Measurements from ENCODE around the gene EFHD2.
A peak's percentile ranks its signal among the peaks of the same experiment; 100 is the strongest.
"Not testable (repeated sequence)": the region's sequence is repeated elsewhere in the genome, so short reads cannot be mapped to it uniquely, and the experiment has no call there.

EFHD2 gene

DNA sequence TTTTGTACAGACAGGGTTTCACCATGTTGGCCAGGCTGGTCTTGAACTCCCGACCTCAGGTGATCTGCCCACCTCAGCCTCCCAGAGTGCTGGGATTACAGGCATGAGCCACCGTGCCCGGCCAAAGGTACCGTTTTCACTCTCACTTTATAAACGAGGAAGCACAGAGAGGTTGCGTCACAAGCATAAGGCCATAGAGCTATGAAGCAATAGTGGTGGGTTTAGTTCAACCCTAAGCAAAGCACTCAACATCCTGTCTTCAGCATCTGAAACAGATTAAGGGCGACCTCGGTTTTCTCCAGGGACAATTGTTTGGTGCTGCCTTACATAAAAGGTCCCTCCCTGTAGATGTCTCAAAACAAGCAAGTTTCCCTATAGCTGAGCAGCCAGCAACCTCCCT is 25.1 kb downstream of the EFHD2 start:
- DNase-seq, result not testable (repeated sequence)

DNA sequence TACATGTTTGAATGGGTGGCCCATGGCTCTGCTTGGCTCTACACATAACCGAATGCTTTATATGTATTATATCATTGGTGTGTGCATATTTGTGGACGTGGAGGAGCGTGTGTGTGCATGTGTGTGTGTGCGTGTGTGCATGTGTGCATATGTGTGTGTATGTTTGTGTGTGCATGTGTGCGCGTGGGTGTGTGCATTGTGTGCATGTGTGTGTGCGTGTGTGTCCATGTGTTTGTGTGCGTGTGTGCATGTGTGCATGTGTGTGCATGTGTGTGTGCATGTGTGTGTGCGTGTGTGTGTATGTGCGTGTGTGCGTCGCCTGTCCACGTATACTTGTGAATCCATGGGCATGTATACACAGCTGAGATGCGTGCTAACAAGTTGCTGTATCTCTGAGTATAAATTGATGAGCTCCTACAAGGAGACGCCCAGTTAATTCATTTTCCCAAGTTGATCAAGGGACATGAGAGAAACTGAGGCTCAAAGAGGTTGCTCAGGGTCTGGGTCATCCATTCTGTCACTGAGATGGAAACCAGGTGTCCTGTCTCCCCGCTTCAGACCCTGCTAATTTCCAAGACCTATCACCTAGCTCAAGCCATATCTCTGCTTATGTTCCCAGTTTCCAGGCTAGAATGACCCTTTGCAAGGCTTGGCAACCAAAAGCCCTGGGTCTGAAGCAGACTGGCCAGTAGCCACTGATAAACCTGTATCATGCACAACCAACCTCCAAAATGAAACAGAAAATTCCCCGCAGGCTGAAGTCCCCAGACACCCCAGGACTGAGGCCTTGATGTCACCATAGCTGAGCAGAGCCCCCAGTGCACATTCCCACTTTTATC is 25.8 kb downstream of the EFHD2 start:
- DNase-seq, result no peak

DNA sequence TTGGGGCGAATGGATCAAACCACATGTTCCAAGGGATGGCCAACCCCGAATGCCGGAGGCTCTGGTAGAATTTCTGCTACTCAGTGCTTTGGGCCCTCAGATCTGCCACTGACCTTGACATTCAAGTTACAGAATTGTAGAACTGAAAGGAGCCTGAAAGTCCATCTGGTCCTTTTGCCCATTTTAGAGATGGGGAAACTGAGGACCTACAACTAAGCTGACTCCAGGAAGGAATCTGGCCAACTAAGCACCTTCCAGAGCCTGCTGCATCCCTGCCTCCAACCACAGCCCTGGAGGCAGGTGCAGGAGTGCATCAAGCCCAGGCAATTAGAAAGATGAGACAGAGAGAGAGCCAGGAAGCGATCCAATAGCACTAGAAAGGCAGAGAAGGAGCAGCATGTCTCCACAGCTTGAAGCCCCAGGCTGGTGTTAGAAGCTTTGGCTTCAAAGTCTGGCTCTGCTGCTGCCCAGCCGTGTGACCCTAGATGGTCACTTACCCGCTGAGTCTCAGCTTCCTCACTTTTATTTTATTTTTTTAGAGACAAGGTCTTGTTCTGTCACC is 27.3 kb downstream of the EFHD2 start:
- DNase-seq, result no peak

DNA sequence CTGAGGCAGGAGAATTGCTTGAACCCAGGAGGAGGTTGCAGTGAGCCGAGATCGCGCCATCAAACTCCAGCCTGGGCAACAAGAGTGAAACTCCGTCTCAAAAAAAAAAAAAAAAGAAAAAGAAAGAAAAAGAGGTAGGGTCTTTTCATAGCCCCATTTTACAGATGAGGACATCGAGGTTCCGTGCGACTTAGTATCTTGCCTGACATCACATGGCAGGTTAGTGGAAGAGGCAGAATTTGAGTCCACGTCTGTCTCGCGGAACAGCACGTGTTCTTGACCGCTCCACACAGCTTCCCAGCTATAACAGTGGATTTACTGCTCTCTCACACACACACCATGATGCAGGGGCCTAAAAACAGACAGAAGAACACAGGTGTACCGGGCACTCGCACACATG is 29.6 kb downstream of the EFHD2 start:
- DNase-seq, result no peak

DNA sequence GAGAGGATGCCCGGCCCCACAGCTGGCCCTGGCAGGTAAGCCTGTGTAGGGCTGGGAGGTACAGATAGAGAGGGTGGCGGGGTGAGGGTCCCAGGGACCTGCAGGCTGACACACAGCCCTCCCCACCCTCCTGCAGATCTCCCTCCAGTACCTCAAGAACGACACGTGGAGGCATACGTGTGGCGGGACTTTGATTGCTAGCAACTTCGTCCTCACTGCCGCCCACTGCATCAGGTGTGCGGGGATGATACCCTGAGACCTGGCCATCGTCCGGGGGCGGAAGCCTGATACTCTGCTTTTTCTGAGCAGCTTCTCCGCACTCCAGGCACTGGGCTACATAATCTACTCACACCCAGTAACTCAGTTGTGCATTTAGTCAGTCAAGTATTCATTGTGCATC is 30.7 kb downstream of the EFHD2 start:
- no peak for DNase-seq

DNA sequence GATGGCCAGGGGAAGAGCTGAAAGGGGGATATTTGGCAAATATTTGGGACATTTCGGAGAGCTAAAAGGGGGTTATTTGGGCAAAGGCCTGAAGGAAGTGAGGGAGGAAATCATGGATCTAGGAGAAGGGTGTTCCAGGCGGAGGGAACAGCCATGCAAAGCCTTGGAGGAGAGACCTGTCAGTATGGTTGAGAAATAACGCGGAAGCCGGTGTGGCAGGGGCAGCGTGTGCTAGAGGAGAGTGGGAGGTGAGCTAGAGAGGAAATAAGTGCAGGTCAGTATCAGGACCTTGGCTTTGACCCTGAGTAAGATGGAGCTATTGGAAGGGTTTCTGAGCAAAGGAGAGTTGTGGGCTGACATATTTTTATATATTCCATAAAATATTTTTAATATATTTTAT is 31.6 kb downstream of the EFHD2 start:
- DNase-seq, result no peak

DNA sequence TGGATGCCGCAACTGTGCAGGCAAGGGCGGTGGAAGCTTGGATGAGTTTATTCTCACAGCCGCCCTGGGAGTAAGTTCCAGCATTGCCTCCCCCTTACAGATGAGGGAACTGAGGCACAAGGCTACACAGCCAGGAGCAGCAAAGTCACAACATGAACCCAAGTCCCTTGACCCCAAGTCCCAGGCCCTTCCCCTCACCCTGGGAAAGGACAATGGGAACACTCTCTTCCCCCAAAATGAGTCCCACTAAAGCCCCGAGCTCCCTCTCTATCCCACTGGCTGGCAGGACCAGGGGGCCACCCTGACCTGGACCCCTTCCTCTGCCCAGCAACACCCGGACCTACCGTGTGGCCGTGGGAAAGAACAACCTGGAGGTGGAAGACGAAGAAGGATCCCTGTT is 32.4 kb downstream of the EFHD2 start:
- DNase-seq, result no peak

DNA sequence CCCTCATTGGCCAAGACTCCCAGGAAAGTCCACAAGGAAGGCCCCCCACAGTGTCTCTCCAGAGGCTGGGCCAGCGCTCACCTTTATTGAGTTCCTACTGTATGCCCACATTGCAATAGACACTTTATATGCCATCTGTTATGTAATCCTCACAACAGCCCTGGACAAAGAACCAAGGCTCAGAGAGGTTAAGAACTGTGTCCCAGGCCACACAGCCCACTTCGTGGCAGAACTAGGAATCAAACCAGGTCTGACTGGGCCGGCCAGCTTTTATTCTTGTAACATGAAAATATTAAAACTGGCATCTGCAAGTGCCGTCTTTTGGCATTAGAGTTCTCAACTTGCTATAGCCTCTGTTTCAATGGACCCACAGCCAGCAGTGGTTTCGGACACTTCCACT is 33.1 kb downstream of the EFHD2 start:
- DNase-seq, result no peak

DNA sequence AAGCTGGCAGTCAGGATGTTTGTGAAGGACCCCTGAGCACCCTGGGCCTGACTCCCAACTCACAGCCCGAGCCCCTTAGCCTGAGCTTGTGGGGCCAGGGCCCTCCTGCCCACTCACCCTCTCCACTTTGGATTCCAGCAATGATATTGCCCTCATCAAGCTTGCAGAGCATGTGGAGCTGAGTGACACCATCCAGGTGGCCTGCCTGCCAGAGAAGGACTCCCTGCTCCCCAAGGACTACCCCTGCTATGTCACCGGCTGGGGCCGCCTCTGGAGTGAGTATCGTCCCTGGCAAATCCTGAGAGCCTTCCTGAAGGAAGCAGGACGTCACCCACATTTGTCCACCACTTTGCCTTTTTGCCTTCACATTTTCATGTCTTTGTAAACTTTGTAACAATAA is 33.6 kb downstream of the EFHD2 start:
- no peak for DNase-seq

DNA sequence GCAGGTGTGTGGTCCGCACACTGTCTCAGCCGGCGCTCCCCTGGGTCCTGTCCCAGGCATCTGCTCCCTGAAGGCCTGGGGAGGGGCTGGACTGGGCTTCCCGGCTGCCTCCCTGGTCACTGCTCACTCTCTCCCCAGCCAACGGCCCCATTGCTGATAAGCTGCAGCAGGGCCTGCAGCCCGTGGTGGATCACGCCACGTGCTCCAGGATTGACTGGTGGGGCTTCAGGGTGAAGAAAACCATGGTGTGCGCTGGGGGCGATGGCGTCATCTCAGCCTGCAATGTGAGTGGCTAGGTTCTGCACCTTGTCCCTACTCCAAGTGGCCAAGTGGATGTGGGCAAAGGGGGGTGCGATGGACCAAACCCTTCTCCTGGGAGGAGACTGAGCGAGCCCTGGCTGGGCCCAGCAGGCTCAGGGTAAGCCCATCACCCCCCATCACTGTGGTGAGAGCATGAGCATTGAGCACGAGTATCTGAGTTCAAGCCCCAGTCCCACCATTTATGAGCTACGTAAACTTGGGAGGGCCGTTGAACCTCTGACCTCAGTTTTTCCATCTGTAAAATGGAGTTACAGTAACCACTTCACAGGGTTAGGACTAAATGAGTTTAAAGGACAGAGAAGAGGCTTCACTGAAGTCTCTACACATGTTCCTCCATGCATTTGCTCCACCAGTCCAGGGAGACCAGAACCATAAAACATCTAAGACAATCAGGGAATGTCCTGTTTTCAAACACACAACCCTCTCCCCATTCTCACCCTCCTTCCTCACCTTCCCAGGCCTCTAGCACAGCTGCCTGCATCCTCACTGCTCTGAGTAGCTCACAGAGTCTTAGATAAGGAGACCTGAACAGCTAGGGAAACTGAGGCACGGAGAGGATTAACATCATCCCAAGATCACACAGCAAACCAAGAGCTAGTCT is 35.0 kb downstream of the EFHD2 start:
- DNase-seq, result no peak

DNA sequence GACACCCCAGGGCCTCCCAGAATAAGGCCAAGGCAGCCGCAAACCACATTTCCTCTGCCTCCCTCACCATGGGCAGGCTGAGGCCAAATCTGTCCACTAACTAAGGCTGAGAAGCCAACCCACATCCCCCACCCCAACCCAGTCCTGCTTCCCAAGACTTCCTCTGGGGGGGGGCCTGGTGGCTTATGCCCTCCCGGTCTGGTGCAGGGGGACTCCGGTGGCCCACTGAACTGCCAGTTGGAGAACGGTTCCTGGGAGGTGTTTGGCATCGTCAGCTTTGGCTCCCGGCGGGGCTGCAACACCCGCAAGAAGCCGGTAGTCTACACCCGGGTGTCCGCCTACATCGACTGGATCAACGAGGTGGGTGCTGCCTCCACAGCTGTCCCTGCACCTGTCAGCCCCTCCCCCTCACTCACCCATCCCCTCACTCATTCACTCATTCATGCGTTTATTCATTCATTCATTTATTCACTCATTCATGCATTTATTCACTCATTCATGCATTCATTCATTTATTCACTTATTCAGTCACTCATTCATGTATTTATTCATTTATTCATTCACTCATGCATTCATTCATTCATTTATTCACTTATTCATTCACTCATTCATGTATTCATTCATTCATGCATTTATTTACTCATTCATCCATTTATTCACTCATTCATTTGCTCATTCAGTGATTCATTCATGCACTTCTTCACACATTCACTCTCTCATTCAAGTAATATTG is 35.9 kb downstream of the EFHD2 start:
- DNase-seq, result no peak

DNA sequence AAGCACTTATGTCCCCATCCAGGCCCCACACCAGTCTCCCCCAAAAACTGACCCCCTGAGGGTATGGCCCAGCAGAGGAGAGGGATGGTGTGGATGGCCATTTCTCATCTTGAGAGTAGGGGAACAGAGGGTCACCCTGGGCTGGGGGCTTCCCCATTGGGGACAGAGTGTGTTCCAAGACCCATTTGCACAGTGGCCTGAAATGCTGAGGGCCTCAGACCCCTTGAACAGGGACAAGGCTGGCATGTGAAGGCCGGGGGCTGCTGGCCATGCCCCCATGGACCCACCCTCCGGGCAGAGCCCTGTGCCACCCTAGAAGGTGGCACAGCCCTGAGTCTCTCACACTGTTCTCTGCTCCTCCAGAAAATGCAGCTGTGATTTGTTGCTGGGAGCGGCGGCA is 36.5 kb downstream of the EFHD2 start:
- no peak for DNase-seq

DNA sequence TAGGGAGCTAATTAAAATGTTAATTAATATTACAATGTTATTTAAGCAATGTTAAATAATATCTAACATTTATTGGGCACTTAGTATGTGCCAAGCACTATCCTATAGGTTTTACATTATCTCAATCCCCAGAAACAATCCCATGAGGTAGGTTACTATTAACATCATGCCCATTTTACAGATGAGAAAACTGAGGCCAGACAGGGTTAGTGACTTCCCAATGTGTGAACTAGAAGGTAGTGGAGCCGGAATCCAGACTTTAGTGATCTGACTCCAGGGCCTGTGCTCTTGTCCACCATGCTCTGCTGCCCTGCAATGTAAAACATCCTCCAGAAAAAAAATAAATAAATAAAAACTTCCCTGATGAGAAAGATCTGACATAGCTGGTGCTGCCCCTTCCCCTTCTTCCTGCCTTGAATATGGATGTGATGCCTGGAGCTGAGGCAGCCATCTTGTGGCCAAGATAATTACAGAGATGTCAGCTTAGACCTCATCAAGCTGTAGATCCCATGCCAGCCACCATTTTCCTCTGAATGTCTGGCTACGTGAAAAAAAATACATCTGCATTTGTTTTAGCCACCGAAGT is 39.3 kb downstream of the EFHD2 start:
- DNase-seq, result no peak

DNA sequence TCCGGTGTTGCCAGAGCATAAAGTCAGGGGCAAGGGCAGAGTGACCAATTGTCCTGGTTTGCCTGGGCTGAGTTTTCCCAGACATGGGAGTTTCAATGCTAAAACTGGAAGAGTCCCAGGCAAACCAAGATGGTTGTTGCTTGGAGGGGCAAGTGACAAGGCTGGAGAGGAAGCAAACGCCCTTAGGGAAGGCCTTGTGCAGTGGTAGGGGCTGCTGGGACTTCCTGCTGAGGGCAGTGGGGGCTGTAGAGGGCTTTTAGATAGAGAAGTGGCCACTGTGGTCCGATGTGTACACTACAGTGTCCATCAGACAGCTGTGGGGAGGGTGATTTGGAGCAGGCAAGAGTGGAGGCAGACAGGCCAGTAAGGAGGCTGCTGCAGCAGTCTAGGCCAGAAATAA is 39.9 kb downstream of the EFHD2 start:
- DNase-seq, result no peak

DNA sequence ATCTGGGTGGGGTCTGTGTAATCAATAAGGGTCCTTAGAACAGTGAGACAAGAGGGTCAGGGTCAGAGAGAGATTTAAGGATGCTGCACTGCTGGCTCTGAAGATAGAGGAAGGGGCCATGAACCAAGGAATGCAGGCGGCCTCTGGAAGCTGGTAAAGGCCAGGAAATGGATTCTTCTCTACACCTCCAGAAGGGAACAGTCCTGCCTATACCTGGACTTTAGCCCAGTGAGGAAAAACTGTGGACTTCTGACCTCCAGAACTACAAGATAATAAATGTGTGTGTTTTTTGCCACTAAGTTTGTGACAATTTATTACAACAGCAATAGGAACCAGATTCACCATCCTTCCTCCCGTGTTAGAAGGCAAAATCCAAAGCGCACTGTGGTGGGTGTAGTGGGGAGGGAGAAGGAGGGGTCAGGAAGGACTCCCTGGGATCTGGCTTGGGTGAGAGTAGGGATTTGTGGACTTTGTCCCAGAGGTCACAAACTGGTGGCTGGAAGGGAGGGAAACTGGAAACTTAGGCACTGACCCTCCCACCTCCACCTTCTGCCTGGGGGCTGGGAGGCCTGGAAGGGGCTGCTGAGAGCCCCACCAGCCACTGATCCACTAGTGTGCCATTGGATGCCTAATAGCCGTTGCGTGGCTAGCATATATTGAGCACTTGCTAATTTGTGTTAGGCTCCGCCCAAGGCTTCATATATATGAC is 41.5 kb downstream of the EFHD2 start:
- DNase-seq, result no peak

DNA sequence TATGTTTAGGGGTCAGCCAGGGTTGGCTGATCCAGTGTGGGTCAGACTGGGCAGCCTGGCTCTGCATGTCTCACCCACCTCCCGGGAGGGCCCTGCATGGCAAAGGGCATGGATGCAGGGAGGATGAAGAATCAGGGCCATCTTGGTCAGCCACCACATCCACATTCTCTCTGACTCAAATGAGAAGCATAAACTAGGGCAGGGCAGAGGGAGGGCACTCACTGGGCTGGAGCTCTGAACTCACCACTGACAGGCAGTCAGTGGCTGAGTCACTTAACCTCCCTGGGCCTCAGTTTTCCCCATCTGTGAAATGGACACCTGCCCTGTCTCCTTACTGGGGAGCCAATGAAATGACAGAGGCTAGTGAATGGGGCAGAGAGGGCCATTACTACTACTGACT is 42.5 kb downstream of the EFHD2 start:
- no peak for DNase-seq

DNA sequence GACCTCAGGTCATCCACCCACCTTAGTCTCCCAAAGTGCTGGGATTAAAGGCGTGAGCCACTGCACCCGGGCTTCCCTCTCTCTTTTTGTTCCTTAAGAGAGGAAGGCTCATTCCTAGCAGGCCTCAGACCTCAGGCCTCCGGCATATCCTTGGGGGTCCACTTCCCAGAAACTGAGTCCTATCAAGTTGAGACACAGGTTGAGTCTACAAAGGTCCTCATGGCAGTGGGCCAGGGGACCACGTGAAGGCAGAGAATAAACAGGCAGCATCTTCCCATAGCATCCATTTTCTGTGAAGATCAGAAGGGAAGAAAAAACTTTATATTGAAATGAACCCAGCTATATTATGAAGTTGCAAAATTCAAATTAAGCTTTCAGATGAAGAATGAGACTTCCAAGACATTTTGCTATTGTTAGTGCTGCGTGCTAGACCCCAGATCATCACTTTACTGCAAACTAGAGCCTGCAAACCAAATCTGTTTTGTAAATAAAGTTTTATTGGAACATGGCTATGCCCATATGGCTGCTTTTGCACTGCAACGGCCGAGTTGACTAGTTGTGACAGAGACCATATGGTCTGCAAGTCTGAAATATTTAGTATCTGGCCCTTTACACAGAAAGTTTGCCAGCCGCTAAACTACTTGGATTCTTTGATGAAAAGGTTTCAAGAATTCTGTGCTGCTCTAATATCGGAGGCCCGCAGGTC is 43.3 kb downstream of the EFHD2 start:
- DNase-seq, result peak; percentile 55

DNA sequence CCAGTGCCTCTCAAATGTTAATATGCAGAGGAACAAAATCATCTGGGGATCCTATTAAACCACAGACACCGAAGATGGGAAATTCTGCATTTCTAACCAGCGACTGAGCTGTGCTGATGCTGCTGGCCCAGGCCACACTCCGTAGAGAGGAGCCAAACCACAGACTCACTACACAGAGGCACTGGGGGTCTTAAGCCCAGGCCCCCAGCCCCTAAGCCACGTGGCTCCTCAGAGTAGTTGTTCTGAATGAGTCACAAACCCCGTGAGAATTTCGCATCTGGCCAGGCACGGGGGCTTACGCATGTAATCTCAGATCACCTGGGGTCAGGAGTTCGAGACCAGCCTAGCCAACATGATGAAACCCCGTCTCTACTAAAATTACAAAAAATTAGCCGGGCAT is 44.0 kb downstream of the EFHD2 start:
- no peak for DNase-seq

DNA sequence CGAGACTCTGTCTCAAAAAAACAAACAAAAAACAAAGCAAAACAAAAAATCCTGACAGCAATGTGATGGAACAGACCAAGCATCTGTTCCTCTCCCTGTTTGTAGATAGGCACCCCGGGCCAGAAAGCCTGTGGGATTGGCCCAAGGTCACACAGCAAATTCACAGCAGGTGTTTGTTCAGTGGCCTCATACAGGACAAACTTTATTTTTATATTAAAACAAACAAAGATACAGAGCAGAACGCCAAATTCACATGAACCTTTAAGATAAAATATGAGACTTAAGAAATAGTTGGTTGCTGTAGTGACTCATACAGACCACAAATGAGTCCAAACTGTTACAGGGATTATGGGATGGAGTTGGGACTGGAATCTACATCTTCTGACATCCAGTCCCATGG is 44.6 kb downstream of the EFHD2 start:
- no peak for DNase-seq

DNA sequence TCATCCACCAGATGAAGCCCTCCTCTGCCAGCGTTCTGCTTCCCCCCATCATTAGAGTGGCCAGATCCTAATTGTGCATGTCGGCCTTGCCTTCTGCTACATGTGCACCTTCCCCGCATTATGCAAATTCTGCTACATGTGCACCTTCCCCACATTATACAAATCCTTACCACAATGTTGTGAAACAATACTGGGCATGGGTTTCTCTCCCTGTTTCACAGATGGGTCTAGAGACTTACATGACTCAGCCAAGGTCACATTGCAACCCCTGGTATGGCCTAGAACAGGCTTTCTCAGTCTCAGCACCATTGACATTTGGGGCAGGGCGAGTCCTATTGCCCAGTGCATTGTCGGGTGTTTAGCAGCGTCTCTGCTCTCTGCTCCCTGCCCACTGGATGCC is 45.8 kb downstream of the EFHD2 start:
- no peak for DNase-seq

DNA sequence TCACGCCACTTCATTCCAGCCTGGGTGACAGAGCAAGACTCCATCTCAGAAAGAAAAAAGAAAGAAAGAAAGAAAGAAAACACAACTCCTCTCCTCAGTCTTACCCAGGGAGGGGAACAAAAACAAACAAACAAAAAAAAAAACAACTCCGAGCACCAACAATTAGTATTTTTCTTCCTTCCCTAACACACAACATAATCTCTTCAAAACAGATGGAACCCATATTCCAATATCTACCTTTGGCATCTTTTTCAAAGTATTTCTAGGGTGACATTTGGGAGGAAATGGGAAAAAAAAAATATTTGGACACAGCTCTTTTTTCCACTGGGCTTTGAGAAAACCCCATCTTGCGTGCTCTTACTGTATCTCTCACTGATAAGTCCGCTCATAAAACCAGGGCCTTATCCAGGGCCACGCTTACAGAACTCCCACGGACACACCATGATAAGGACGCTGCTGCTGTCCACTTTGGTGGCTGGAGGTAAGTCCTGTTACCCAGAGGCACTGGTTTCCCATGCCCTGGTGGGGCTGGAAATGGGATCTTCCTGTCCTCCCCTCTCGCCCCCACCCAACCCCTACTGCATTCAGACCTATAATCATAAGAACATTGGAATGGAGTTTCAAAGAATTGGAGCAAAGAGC is 46.7 kb downstream of the EFHD2 start, which contains the start of gene CELA2A:
CELA2A (plus strand) TSS at position 420 of the 642 bp plus-strand sequence; CDS start at position 442, 22 bp downstream.
- DNase-seq, result no peak
